SK-N-SH treated with all-trans-retinoic acid at 6 μM for 48 hours (cell line): ENCODE results near the gene BTBD16.

ENCODE experiments used
- ATAC-seq: fragments of 200-7000 bp; cut with Tn5 transposase; 3 replicates; pipeline ENCODE4 v1.9.1; 2020; ENCODE audit warnings: mild to moderate bottlenecking, moderate library complexity
- ARNTL ChIP-seq: fragments of 450-650 bp; formaldehyde crosslinking; IDR thresholded peaks from 2 replicates; pipeline ENCODE4 v1.5.0; 2020; ENCODE audit warnings: low read depth, mild to moderate bottlenecking, moderate library complexity, borderline replicate concordance
- BACH2 ChIP-seq: fragments of 250-450 bp; sonication (Bioruptor Pico); IDR thresholded peaks from 2 replicates; pipeline ENCODE4 v1.9.0; 2021; ENCODE audit warnings: mild to moderate bottlenecking, borderline replicate concordance
- CREB5 ChIP-seq: fragments of 250-450 bp; sonication (Bioruptor Pico); IDR thresholded peaks from 2 replicates; pipeline ENCODE4 v1.5.1; 2020; ENCODE audit warnings: low read depth, mild to moderate bottlenecking, moderate library complexity
- CSDC2 ChIP-seq: fragments of 250-450 bp; sonication (Bioruptor Pico); IDR thresholded peaks from 2 replicates; pipeline ENCODE4 v1.5.0; 2020; ENCODE audit warnings: mild to moderate bottlenecking, moderate library complexity
- CSRNP3 ChIP-seq: fragments of 250-450 bp; sonication (Bioruptor Pico); IDR thresholded peaks from 2 replicates; pipeline ENCODE4 v1.5.1; 2021; ENCODE audit warnings: mild to moderate bottlenecking, moderate library complexity
- ESRRG ChIP-seq: fragments of 250-450 bp; sonication (Bioruptor Pico); IDR thresholded peaks from 2 replicates; pipeline ENCODE4 v1.6.1; 2021; ENCODE audit warnings: mild to moderate bottlenecking
- GLIS3 ChIP-seq: fragments of 250-450 bp; sonication (Bioruptor Pico); IDR thresholded peaks from 2 replicates; pipeline ENCODE4 v1.5.0; 2020; ENCODE audit warnings: mild to moderate bottlenecking, moderate library complexity
- OSR1 ChIP-seq: fragments of 250-450 bp; sonication (Bioruptor Pico); IDR thresholded peaks from 2 replicates; pipeline ENCODE4 v1.8.0; 2022; ENCODE audit warnings: moderate library complexity, mild to moderate bottlenecking, inconsistent platforms
- PATZ1 ChIP-seq: fragments of 250-450 bp; sonication (Bioruptor Pico); IDR thresholded peaks from 2 replicates; pipeline ENCODE4 v1.8.0; 2020; ENCODE audit warnings: mild to moderate bottlenecking, moderate library complexity, borderline replicate concordance
- POU6F1 ChIP-seq: fragments of 250-450 bp; sonication (Bioruptor Pico); IDR thresholded peaks from 2 replicates; pipeline ENCODE4 v1.8.0; 2021; ENCODE audit warnings: low read depth, mild to moderate bottlenecking, moderate library complexity, borderline replicate concordance
- PPARA ChIP-seq: fragments of 250-450 bp; sonication (Bioruptor Pico); IDR thresholded peaks from 2 replicates; pipeline ENCODE4 v1.5.0; 2020; ENCODE audit warnings: mild to moderate bottlenecking, borderline replicate concordance
- RARB ChIP-seq: fragments of 250-450 bp; sonication (Bioruptor Pico); IDR thresholded peaks from 2 replicates; pipeline ENCODE4 v1.8.0; 2021; ENCODE audit warnings: mild to moderate bottlenecking, moderate library complexity
- SNAI2 ChIP-seq: fragments of 250-450 bp; sonication (Bioruptor Pico); IDR thresholded peaks from 2 replicates; pipeline ENCODE4 v1.5.0; 2020; ENCODE audit warnings: mild to moderate bottlenecking, moderate library complexity
- TCF4 ChIP-seq: fragments of 250-450 bp; sonication (Bioruptor Pico); IDR thresholded peaks from 2 replicates; pipeline ENCODE4 v1.8.0; 2021; ENCODE audit warnings: mild to moderate bottlenecking, moderate library complexity, borderline replicate concordance
- TOX ChIP-seq: fragments of 250-450 bp; sonication (Bioruptor Pico); IDR thresholded peaks from 2 replicates; pipeline ENCODE4 v1.8.0; 2021; ENCODE audit warnings: mild to moderate bottlenecking, moderate library complexity, borderline replicate concordance
- ZC3H10 ChIP-seq: fragments of 250-450 bp; sonication (Bioruptor Pico); IDR thresholded peaks from 2 replicates; pipeline ENCODE4 v1.5.1; 2021; ENCODE audit warnings: mild to moderate bottlenecking, moderate library complexity
- ZFP3 ChIP-seq: fragments of 250-450 bp; sonication (Bioruptor Pico); IDR thresholded peaks from 2 replicates; pipeline ENCODE4 v1.5.0; 2020; ENCODE audit warnings: mild to moderate bottlenecking, moderate library complexity
- ZFP30 ChIP-seq: fragments of 450-650 bp; formaldehyde crosslinking; IDR thresholded peaks from 2 replicates; pipeline ENCODE4 v1.5.0; 2022; ENCODE audit warnings: mild to moderate bottlenecking, moderate library complexity
- ZNF565 ChIP-seq: fragments of 450-650 bp; formaldehyde crosslinking; conservative IDR thresholded peaks from 2 replicates; pipeline ENCODE4 v1.5.0; 2020; ENCODE audit warnings: low read depth, mild to moderate bottlenecking, moderate library complexity
- ZNF70 ChIP-seq: fragments of 450-650 bp; formaldehyde crosslinking; IDR thresholded peaks from 2 replicates; pipeline ENCODE4 v1.5.0; 2020; ENCODE audit warnings: mild to moderate bottlenecking, moderate library complexity
- ZNF8 ChIP-seq: fragments of 450-650 bp; formaldehyde crosslinking; IDR thresholded peaks from 2 replicates; pipeline ENCODE4 v1.5.0; 2020; ENCODE audit warnings: mild to moderate bottlenecking, moderate library complexity

The BTBD16 gene

GRCh38 chr10:122296363-122297120, 25.4 kb downstream of the BTBD16 start:
- ATAC-seq: no peak
- no peak for TF ChIP-seq RARB
- no peak for TF ChIP-seq OSR1 (CRISPR knock-in tag)
- no peak for TF ChIP-seq ZC3H10 (CRISPR knock-in tag)
- no peak for TF ChIP-seq ESRRG
- TF ChIP-seq ZFP3 (CRISPR knock-in tag): no peak
- TF ChIP-seq GLIS3: no peak

- ATAC-seq: no peak
- TF ChIP-seq ARNTL (CRISPR knock-in tag) (no peak), SNAI2 (CRISPR knock-in tag) (no peak), TOX (CRISPR knock-in tag) (no peak), GLIS3 (no peak), ESRRG (no peak), OSR1 (CRISPR knock-in tag) (no peak), TCF4 (no peak), CSRNP3 (CRISPR knock-in tag) (no peak), CSDC2 (CRISPR knock-in tag) (no peak), ZFP3 (CRISPR knock-in tag) (no peak), ZC3H10 (CRISPR knock-in tag) (no peak), POU6F1 (CRISPR knock-in tag) (no peak)
Observed at GRCh38 chr10:122297583-122297982, 26.5 kb downstream of the BTBD16 start.

GRCh38 chr10:122298206-122298597, 27.1 kb downstream of the BTBD16 start:
- ATAC-seq: no peak
- TF ChIP-seq TOX (CRISPR knock-in tag) (no peak), ZFP3 (CRISPR knock-in tag) (no peak), ZNF70 (CRISPR knock-in tag) (no peak), ZNF565 (no peak), RARB (no peak), BACH2 (CRISPR knock-in tag) (no peak), PATZ1 (no peak), OSR1 (CRISPR knock-in tag) (no peak), ESRRG (no peak), ARNTL (CRISPR knock-in tag) (no peak), PPARA (no peak), CREB5 (no peak), TCF4 (no peak), ZFP30 (CRISPR knock-in tag) (no peak), SNAI2 (CRISPR knock-in tag) (no peak), POU6F1 (CRISPR knock-in tag) (no peak), ZNF8 (CRISPR knock-in tag) (no peak)
